Left lung (tissue), 10 donors: ENCODE results near the gene IL34. TPM values are rescaled to one million over a fixed set of nuclear protein-coding genes. Genes with fewer than 3 reads are reported as not detected.
A peak's percentile ranks its signal among the peaks of the same experiment; 100 is the strongest.

Experiments used
- ATAC-seq: fragments of 200-7000 bp; cut with Tn5 transposase; one replicate; pipeline ENCODE4 v1.9.1; 2020; ENCODE audit warnings: moderate library complexity
- DNase-seq, 4 donors: peaks; one replicate each; pipeline ENCODE4 v3.0.0-alpha.2; 2013 to 2020
- H3K27ac ChIP-seq, 2 donors: fragments of 200-600 bp; sonication (generic) in 1 of 2; one replicate each; pipeline versions ENCODE4 v1.5.0 to v1.8.0; 2020 to 2021
- H3K27me3 ChIP-seq, 2 donors: fragments of 200-600 bp; sonication (generic) in 1 of 2; one replicate each; pipeline versions ENCODE4 v1.5.0 to v1.8.0; 2020 to 2021
- H3K36me3 ChIP-seq, 2 donors: fragments of 200-600 bp; sonication (generic) in 1 of 2; one replicate each; pipeline versions ENCODE4 v1.5.0 to v1.8.0; 2020 to 2021
- H3K4me1 ChIP-seq, 2 donors: fragments of 200-600 bp; one replicate each; pipeline ENCODE4 v1.8.0; 2021
- H3K4me3 ChIP-seq, 2 donors: fragments of 200-600 bp; sonication (generic) in 1 of 2; one replicate each; pipeline versions ENCODE4 v1.5.0 to v1.8.0; 2020 to 2021; ENCODE audit warnings: mild to moderate bottlenecking in 1 of 2
- H3K9me3 ChIP-seq, 2 donors: fragments of 200-600 bp; sonication (generic) in 1 of 2; one replicate each; pipeline versions ENCODE4 v1.5.0 to v1.8.0; 2020 to 2021
- CTCF ChIP-seq, 2 donors: fragments of 200-600 bp; sonication (generic) in 1 of 2; IDR thresholded peaks; one replicate each; pipeline versions ENCODE4 v1.5.0 to v1.8.0; 2021; ENCODE audit warnings: antibody characterized with exemption in 2 of 2
- intact Hi-C, 2 donors: fragments of 100-400 bp; cut with DNase I; formaldehyde crosslinking; loops; one replicate each; pipeline versions ENCODE4 v1.11.2 to v1.14.2; 2022
- polyA plus RNA-seq, 6 donors: library from polyadenylated mRNA; unstranded; fragments of 120-200 nt; gene quantifications; one replicate each; pipeline ENCODE4 v1.2.1, GENCODE V29; 2013; ENCODE audit not compliant: insufficient read length in 6 of 6
- total RNA-seq, 2 donors: library from RNA; stranded (reverse); fragmentation: NEBNext Ultra II Directional; extraction: Animal tissue kit (Norgen Biotek cat#: 25700); gene quantifications; one replicate each; pipeline ENCODE4 v1.2.1, GENCODE V29; 2021
- donor health status: DM: no; HTN: yes; CAD: no.
- donor health status: DM: no; HTN: no; CAD: no.

The IL34 gene
- total and polyA plus RNA-seq, 8 donors, result 0.24 to 4.1 (median 0.45) TPM

DNA sequence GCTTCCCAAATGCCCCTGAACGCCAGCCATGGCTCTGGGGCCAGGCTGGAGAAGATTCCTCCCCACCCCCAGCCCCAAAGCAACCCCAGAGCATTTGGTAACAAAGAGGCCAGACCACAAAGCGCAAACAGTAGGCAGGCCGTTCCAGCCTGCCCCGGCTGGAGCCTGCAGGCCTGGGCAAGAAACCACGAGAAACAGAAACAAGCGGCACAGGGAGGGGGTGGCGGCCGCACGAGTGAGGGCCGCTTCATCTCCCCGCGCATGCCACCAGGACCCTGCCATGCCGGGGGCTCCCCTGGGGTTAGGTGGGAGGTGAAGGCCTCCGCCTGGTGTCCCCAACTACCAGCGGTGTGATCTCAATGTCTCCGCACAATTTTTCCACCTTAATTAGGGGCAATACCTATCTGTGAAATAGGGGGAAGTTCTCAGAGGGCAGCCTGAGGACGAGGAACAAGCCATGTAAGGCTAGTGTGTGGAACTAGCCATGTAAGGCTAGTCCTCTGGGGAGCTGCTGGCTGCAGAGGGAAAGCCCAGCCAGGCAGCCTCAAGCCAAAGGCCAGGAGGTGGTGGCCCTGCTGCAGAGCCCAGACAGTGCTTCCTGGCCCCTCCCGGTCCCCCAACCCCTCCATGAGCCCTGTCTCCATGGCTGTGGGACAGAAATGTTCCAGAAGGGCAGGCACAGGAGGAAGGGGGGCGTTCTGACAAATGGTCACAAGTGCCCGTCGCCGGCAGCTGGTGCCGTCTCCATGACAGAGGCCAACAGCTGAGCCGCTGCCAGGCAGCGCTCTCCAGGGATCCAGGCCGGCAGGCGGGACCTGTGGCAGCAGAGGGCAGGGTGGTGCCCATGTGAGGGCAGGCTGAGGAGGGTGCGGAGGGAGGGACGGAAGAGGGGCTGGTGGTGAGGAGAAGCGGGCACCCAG is 54.0 kb downstream of the IL34 start:
- DNase-seq (no peak), ATAC-seq (peak; percentile 19)
- no peak for TF ChIP-seq CTCF (IDR thresholded peaks at IDR 0.05)
- peak overlapping the region in 1 of 2 donors; percentile 7 for H3K27ac ChIP-seq
- peaks cover 0 to 24% of the 10 kb centered on the region in 2 donors for H3K36me3 ChIP-seq
- H3K9me3 ChIP-seq, result no peaks in the 10 kb centered on the region
- peaks cover 28 to 58% of the 10 kb centered on the region in 2 donors for H3K4me1 ChIP-seq
- intact Hi-C loops, result no loop called here
- H3K27me3 ChIP-seq, result no peaks in the 10 kb centered on the region
- no peak overlapping the region for H3K4me3 ChIP-seq

- Histone ChIP-seq H3K4me3 (no peak overlapping the region), H3K4me1 (peaks cover 21 to 52% of the 10 kb centered on the region in 2 donors), H3K27me3 (no peaks in the 10 kb centered on the region), H3K9me3 (no peaks in the 10 kb centered on the region), H3K27ac (peak overlapping the region in 1 of 2 donors; percentile 7), H3K36me3 (peaks cover 0 to 22% of the 10 kb centered on the region in 2 donors)
- TF ChIP-seq CTCF (IDR thresholded peaks at IDR 0.05), result no peak
- DNase-seq, result no peak
- intact Hi-C loops, result no loop called here
- no peak for ATAC-seq
These were observed 54.7 kb downstream of the IL34 start for GRCh38 chr16:70701036-70701435.

DNA sequence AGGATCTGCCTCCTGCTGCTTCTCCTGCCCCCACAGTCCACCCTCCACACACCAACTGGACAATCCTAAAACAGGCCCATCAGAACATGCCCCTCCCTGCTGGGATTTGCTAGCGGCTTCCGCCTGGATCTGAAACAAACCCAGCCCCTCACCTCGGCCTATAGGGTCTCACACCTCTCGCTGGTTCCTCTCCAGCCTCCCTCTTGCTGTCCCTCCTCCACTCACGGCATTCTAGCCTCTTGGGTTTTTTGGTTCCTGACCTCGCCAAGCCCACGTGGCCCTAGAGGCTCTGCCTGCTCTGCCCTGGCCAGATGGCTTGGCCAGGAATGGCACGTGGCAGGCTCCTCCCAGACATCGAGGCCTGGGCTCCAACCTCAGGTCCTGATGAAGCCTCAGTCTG is 55.2 kb downstream of the IL34 start:
- DNase-seq (no peak), ATAC-seq (no peak)
- Histone ChIP-seq H3K27ac (no peak overlapping the region), H3K27me3 (no peaks in the 10 kb centered on the region), H3K9me3 (no peaks in the 10 kb centered on the region), H3K4me1 (peaks cover 19 to 49% of the 10 kb centered on the region in 2 donors), H3K36me3 (peaks cover 0 to 22% of the 10 kb centered on the region in 2 donors), H3K4me3 (no peak overlapping the region)
- intact Hi-C loops, result no loop called here
- no peak for TF ChIP-seq CTCF (IDR thresholded peaks at IDR 0.05)

GRCh38 chr16:70701998-70702397 is 55.6 kb downstream of the IL34 start:
- peaks cover 23 to 49% of the 10 kb centered on the region in 2 donors for H3K4me1 ChIP-seq
- intact Hi-C loops, result no loop called here

More at GRCh38 chr16:70701998-70702397, 55.6 kb downstream of the IL34 start:
- Histone ChIP-seq H3K36me3 (peaks cover 0 to 22% of the 10 kb centered on the region in 2 donors), H3K27ac (no peak overlapping the region), H3K9me3 (no peaks in the 10 kb centered on the region), H3K27me3 (no peaks in the 10 kb centered on the region), H3K4me3 (no peak overlapping the region)
- TF ChIP-seq CTCF (IDR thresholded peaks at IDR 0.05), result no peak
- ATAC-seq (no peak), DNase-seq (no peak)
